Measurements from ENCODE around the gene LRG1. TPM values are rescaled to one million over a fixed set of nuclear protein-coding genes. Genes with fewer than 3 reads are reported as not detected.

LRG1 gene
- total and polyA plus RNA-seq, 8 donors, result 0.58 to 17.9 (median 0.87) TPM

DNA sequence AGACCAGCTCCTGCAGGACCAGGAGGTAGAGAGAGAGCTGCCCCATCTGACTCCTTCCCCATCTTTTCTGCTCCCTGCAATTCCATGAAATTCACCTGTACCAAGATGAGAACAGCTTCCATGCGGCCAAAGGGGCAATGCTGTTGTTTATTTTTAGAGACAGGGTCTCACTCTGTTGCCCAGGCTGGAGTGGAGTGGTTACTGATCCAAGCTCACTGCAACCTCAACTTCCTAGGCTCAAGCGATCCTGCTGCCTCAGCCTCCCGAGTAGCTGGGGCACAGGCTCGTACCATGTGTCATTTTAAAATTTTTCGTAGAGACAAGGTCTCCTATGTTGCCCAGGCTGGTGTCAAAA, 18.0 kb downstream of the LRG1 start:
- Histone ChIP-seq H3K4me3 (no peak overlapping the region), H3K27ac (no peak overlapping the region), H3K9me3 (no peaks in the 10 kb centered on the region), H3K27me3 (peaks cover 0 to 48% of the 10 kb centered on the region in 2 donors), H3K36me3 (no peaks in the 10 kb centered on the region), H3K4me1 (peaks cover 0 to 3% of the 10 kb centered on the region in 2 donors)
- DNase-seq (no peak), ATAC-seq (no peak)
- intact Hi-C loops (cut with DNase I), result no loop called here
- TF ChIP-seq, protein P1, sequence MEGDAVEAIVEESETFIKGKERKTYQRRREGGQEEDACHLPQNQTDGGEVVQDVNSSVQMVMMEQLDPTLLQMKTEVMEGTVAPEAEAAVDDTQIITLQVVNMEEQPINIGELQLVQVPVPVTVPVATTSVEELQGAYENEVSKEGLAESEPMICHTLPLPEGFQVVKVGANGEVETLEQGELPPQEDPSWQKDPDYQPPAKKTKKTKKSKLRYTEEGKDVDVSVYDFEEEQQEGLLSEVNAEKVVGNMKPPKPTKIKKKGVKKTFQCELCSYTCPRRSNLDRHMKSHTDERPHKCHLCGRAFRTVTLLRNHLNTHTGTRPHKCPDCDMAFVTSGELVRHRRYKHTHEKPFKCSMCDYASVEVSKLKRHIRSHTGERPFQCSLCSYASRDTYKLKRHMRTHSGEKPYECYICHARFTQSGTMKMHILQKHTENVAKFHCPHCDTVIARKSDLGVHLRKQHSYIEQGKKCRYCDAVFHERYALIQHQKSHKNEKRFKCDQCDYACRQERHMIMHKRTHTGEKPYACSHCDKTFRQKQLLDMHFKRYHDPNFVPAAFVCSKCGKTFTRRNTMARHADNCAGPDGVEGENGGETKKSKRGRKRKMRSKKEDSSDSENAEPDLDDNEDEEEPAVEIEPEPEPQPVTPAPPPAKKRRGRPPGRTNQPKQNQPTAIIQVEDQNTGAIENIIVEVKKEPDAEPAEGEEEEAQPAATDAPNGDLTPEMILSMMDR (IDR thresholded peaks at IDR 0.05), result no peak

DNA sequence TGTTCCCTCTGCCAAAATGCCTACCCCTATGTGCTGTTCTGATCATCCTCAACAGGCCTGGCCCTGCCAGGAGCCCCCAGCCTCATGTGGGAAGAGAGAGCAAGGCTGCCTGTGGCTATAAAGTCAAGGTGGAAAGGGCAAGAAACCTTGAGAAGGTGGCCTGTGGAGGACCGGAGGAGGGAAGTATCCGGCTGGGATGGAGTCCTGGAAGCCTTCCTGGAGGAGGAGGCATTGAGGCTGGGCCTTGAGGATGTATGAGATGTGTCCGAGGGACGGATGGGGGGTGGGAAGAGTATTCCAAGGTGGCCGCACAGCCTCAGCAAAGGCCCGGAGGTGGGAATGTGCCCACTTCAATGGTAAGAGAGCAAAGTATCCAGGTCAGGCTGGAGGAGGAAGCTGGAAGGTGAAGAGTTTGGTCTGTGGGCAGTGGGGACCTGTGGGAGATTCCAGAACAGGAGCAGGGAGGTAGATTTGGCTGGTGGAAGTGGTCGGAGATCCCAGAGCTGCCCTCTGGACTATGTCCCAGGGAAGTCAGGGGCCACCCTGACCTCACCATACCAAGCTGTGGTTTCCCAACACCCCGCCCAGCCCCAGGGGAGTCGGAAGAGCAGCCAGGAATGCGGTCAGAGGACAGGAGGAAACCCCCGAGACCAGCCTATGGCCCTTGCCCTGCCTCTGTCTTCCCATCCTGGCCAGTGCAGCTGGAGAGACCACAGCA, 18.5 kb downstream of the LRG1 start:
- TF ChIP-seq, protein P1 (IDR thresholded peaks at IDR 0.05), result no peak
- Histone ChIP-seq H3K4me3 (no peak overlapping the region), H3K27ac (no peak overlapping the region), H3K27me3 (peaks cover 0 to 51% of the 10 kb centered on the region in 2 donors), H3K4me1 (peaks cover 0 to 3% of the 10 kb centered on the region in 2 donors), H3K36me3 (no peaks in the 10 kb centered on the region), H3K9me3 (no peaks in the 10 kb centered on the region)
- ATAC-seq (no peak), DNase-seq (no peak)
- intact Hi-C loops (cut with DNase I), result no loop called here

- no peak overlapping the region for H3K27ac ChIP-seq
- no peak for ATAC-seq
- intact Hi-C loops (cut with DNase I), result no loop called here
These were observed 20.1 kb downstream of the LRG1 start for GRCh38 chr19:4519521-4520277.

DNA sequence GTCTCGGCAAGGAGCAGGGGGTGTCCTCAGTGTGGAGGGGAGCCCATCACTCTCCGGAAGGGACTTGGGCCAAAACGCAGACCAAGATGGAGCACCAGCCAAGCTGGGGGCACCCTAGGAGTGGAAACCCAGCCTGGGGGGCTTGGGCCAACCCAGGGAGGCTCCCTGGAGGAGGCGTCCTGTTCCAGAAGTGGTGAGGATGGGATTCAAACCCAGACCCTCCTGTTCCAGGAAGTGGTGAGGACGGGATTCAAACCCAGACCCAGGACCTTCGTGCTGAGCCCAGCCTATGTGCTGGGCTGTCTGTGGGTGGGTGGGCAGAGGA, 20.7 kb downstream of the LRG1 start:
- Histone ChIP-seq H3K36me3 (no peaks in the 10 kb centered on the region), H3K4me1 (no peaks in the 10 kb centered on the region), H3K27me3 (peaks cover 0 to 52% of the 10 kb centered on the region in 2 donors), H3K4me3 (no peak overlapping the region), H3K27ac (no peak overlapping the region), H3K9me3 (no peaks in the 10 kb centered on the region)
- intact Hi-C loops (cut with DNase I), result no loop called here
- peak in 1 of 4 donors; percentile 53 for DNase-seq
- ATAC-seq, result no peak
- TF ChIP-seq, protein P1 (IDR thresholded peaks at IDR 0.05), result no peak

More at GRCh38 chr19:4519521-4520277, 20.1 kb downstream of the LRG1 start:
- TF ChIP-seq, protein P1 (IDR thresholded peaks at IDR 0.05), result no peak
- no peak for DNase-seq
- H3K27me3 ChIP-seq, result peaks cover 0 to 53% of the 10 kb centered on the region in 2 donors
- no peaks in the 10 kb centered on the region for H3K9me3 ChIP-seq
- no peaks in the 10 kb centered on the region for H3K36me3 ChIP-seq
- no peak overlapping the region for H3K4me3 ChIP-seq
- H3K4me1 ChIP-seq, result no peaks in the 10 kb centered on the region

All from left lung (tissue), 10 donors.